Neuronal stem cell (in vitro differentiated cells): ENCODE data around the gene TMEM250.

Experiments used
- DNase-seq: peaks from one replicate; pipeline ENCODE4 v3.0.0-alpha.2; 2013; ENCODE audit warnings: low spot score
- H2AFZ ChIP-seq: one replicate; pipeline ENCODE4 v1.6.1; 2013; ENCODE audit warnings: mild to moderate bottlenecking, low read length, inconsistent platforms
- H2AK5ac ChIP-seq: 2 replicates; pipeline ENCODE4 v1.6.1; 2013; ENCODE audit warnings: low read depth, mild to moderate bottlenecking, inconsistent platforms, low read length, moderate library complexity, mixed read lengths
- H2BK120ac ChIP-seq: 2 replicates; pipeline ENCODE4 v1.6.1; 2013; ENCODE audit warnings: low read depth, mild to moderate bottlenecking, inconsistent platforms, low read length, moderate library complexity, mixed read lengths
- H2BK12ac ChIP-seq: one replicate; pipeline ENCODE4 v1.6.1; 2013; ENCODE audit warnings: low read length, inconsistent platforms
- H2BK15ac ChIP-seq: 2 replicates; pipeline ENCODE4 v1.6.1; 2013; ENCODE audit warnings: mild to moderate bottlenecking, low read length, inconsistent platforms, mixed read lengths
- H2BK5ac ChIP-seq: one replicate; pipeline ENCODE4 v1.6.1; 2013; ENCODE audit warnings: inconsistent platforms, mild to moderate bottlenecking, low read length, moderate library complexity
- H3K14ac ChIP-seq: one replicate; pipeline ENCODE4 v1.6.1; 2013; ENCODE audit warnings: low read length, inconsistent platforms
- H3K18ac ChIP-seq: 2 replicates; pipeline ENCODE4 v1.6.1; 2013; ENCODE audit warnings: low read length, inconsistent platforms
- H3K23ac ChIP-seq: 2 replicates; pipeline ENCODE4 v1.6.1; 2013; ENCODE audit warnings: low read depth, mild to moderate bottlenecking, mixed read lengths, low read length, inconsistent platforms; ENCODE audit not compliant: poor library complexity
- H3K27ac ChIP-seq: replicated peaks from 3 replicates; pipeline ENCODE4 v1.5.1; 2013; ENCODE audit warnings: low read length, inconsistent platforms
- H3K27me3 ChIP-seq, 3 experiments: 2 replicates each; pipeline ENCODE4 v1.6.1; 2013; ENCODE audit warnings: low read length in 3 of 3, mild to moderate bottlenecking in 2 of 3, inconsistent platforms in 1 of 3, low read depth in 1 of 3, mixed read lengths in 1 of 3, moderate library complexity in 1 of 3; ENCODE audit not compliant: control insufficient read depth in 3 of 3, insufficient read depth in 3 of 3
- H3K36me3 ChIP-seq, 2 donors: replicated peaks in 1 of 2; 2 replicates each; pipeline ENCODE4 v1.6.1; 2013; ENCODE audit warnings: low read length in 2 of 2; ENCODE audit not compliant: control insufficient read depth in 2 of 2, insufficient read depth in 2 of 2
- H3K4ac ChIP-seq: 2 replicates; pipeline ENCODE4 v1.6.1; 2013; ENCODE audit warnings: inconsistent platforms, mild to moderate bottlenecking, low read length, moderate library complexity
- H3K4me1 ChIP-seq, 2 donors: 1 replicate in 1 of 2; 2 replicates in 1 of 2; pipeline ENCODE4 v1.6.1; 2013; ENCODE audit warnings: low read length in 2 of 2, low read depth in 1 of 2; ENCODE audit not compliant: control insufficient read depth in 2 of 2, insufficient read depth in 1 of 2
- H3K4me2 ChIP-seq: one replicate; pipeline ENCODE4 v1.6.1; 2013; ENCODE audit warnings: mild to moderate bottlenecking, low read length, inconsistent platforms; ENCODE audit not compliant: insufficient read depth, poor library complexity, severe bottlenecking
- H3K4me3 ChIP-seq, 2 donors: 2 replicates each; pipeline ENCODE4 v1.5.1; 2013; ENCODE audit warnings: low read length in 2 of 2, mild to moderate bottlenecking in 2 of 2, inconsistent platforms in 1 of 2, moderate library complexity in 1 of 2
- H3K79me1 ChIP-seq: one replicate; pipeline ENCODE4 v1.6.1; 2013; ENCODE audit warnings: low read depth, mild to moderate bottlenecking, inconsistent platforms, low read length, moderate library complexity
- H3K9ac ChIP-seq: one replicate; pipeline ENCODE4 v1.6.1; 2013; ENCODE audit warnings: mild to moderate bottlenecking, low read depth, low read length, inconsistent platforms; ENCODE audit not compliant: poor library complexity
- H3K9me3 ChIP-seq, 2 donors: replicated peaks in 1 of 2; 2 replicates each; pipeline versions ENCODE3 to v1.6.1; 2013; ENCODE audit warnings: low read length in 2 of 2, mild to moderate bottlenecking in 2 of 2, inconsistent platforms in 1 of 2, low read depth in 1 of 2, mixed read lengths in 1 of 2, moderate library complexity in 1 of 2; ENCODE audit not compliant: control insufficient read depth in 2 of 2, insufficient read depth in 1 of 2
- H4K8ac ChIP-seq: one replicate; pipeline ENCODE4 v1.6.1; 2013; ENCODE audit warnings: low read depth, mild to moderate bottlenecking, inconsistent platforms, low read length, moderate library complexity
- H4K91ac ChIP-seq: one replicate; pipeline ENCODE4 v1.6.1; 2013; ENCODE audit warnings: low read length, low read depth, mild to moderate bottlenecking, inconsistent platforms; ENCODE audit not compliant: poor library complexity
- WGBS, 2 donors: extraction: QIAGEN DNeasy Blood & Tissue Kit; methylation state at CpG; one replicate each; pipeline ENCODE4 v1.1.7; 2013; ENCODE audit warnings: missing lambda C conversion rate in 2 of 2, mixed read lengths in 1 of 2; ENCODE audit not compliant: insufficient read length in 2 of 2, insufficient replicate concordance in 1 of 2; ENCODE audit errors: extremely low coverage in 2 of 2; 5-methylcytosine and 5-hydroxymethylcytosine counted together

TMEM250 gene

GRCh38 chr9:136127313-136127712, 8.6 kb upstream of the TMEM250 start:
- Histone ChIP-seq H3K23ac (no peak overlapping the region), H3K36me3 (no peaks in the 10 kb centered on the region), H2AK5ac (no peak overlapping the region), H4K8ac (no peak overlapping the region), H3K4me2 (no peak overlapping the region), H3K9ac (no peak overlapping the region), H2BK12ac (no peak overlapping the region), H2BK5ac (no peak overlapping the region), H2AFZ (no peak overlapping the region), H3K27me3 (peaks cover 0 to 74% (median 14%) of the 10 kb centered on the region in 3 experiments), H2BK15ac (no peak overlapping the region), H3K14ac (no peak overlapping the region), H3K4ac (no peak overlapping the region), H4K91ac (no peak overlapping the region), H3K79me1 (peaks cover 4% of the 10 kb centered on the region), H3K4me3 (no peak overlapping the region), H3K18ac (no peak overlapping the region), H2BK120ac (no peak overlapping the region), H3K4me1 (peaks cover 2 to 3% of the 10 kb centered on the region in 2 donors), H3K27ac (no peak overlapping the region), H3K9me3 (no peaks in the 10 kb centered on the region)
- no CpG with 5 or more reads among the region's 18 CpGs for WGBS, 2 donors
- no peak for DNase-seq

- Histone ChIP-seq H2BK15ac (no peak overlapping the region), H2BK120ac (no peak overlapping the region), H3K23ac (no peak overlapping the region), H3K9ac (no peak overlapping the region), H3K36me3 (no peaks in the 10 kb centered on the region), H3K14ac (no peak overlapping the region), H2BK12ac (no peak overlapping the region), H3K27ac (no peak overlapping the region), H4K8ac (no peak overlapping the region), H2BK5ac (no peak overlapping the region), H3K79me1 (peaks cover 3% of the 10 kb centered on the region), H3K4ac (no peak overlapping the region), H3K4me1 (peaks cover 2 to 3% of the 10 kb centered on the region in 2 donors), H3K4me3 (no peak overlapping the region), H3K9me3 (no peaks in the 10 kb centered on the region), H2AK5ac (no peak overlapping the region), H2AFZ (no peak overlapping the region), H3K27me3 (peaks cover 0 to 53% (median 4%) of the 10 kb centered on the region in 3 experiments), H4K91ac (no peak overlapping the region), H3K4me2 (no peak overlapping the region), H3K18ac (no peak overlapping the region)
- DNase-seq = no peak
- WGBS, 2 donors = no CpG with 5 or more reads among the region's 2 CpGs
Observed at GRCh38 chr9:136124976-136125692, 6.5 kb upstream of the TMEM250 start.

DNA sequence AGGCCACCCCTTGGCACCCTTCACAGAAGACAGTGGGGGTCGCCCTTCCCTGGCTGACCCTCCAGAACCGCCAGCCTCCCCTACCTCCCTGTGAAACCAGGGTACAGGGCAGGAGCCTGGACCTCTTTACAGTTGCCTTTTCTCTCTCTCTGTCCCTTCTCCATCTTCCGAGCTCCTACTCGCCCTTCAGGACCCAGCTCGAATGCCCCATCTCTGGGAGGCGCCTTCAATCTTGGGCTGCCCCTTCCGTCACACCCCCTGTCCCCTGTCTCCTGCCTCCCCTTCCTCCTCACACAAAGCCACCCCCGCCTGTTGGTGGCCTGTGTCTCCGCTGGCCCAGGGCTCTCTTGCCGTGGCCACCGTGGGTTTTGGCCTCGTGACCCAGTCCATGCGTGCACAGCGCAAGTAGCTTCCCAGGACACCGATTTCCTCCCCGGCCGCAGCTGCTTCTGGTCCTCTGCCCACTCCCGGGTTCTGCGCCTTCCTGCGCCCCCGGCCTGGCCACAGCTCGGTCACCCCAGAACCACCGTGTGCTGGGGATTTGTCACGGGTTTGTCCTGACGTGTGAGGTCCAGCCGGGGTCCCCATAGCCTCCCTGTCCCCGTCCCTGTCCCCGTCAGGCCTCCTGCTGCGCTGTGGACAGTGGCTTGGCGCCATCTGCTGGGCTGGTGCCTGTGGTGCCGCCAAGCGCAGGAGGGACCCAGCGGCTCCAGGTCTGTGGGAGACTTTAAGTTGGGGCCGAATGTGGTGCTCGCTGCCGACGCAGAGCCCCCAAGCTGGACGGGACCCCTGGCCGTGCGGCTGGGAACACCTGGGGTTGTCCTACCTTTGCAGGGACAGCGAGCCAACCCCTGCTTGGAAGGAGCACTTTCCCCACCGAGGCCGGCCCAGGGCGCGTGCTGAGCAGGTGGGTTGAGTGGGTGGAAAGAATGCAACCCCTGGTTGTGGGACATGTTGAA, 4.0 kb upstream of the TMEM250 start:
- Histone ChIP-seq H4K8ac (peak overlapping the region; percentile 43), H3K4ac (no peak overlapping the region), H3K18ac (peak overlapping the region; percentile 88), H3K4me3 (no peak overlapping the region), H3K79me1 (peaks cover 6% of the 10 kb centered on the region), H2BK15ac (peak overlapping the region; percentile 63), H3K23ac (peak overlapping the region; percentile 37), H3K4me1 (peaks cover 3 to 11% of the 10 kb centered on the region in 2 donors), H2BK5ac (no peak overlapping the region), H3K27ac (no peak overlapping the region), H2AFZ (peak overlapping the region; percentile 51), H3K4me2 (no peak overlapping the region), H3K27me3 (peaks cover 0 to 31% (median 3%) of the 10 kb centered on the region in 3 experiments), H3K9me3 (no peaks in the 10 kb centered on the region), H3K36me3 (no peaks in the 10 kb centered on the region), H3K9ac (peak overlapping the region; percentile 38), H2BK12ac (peak overlapping the region; percentile 26), H3K14ac (peak overlapping the region; percentile 87), H4K91ac (no peak overlapping the region), H2BK120ac (no peak overlapping the region), H2AK5ac (peak overlapping the region; percentile 98)
- no CpG with 5 or more reads among the region's 45 CpGs for WGBS, 2 donors
- DNase-seq = peak; percentile 72

DNA sequence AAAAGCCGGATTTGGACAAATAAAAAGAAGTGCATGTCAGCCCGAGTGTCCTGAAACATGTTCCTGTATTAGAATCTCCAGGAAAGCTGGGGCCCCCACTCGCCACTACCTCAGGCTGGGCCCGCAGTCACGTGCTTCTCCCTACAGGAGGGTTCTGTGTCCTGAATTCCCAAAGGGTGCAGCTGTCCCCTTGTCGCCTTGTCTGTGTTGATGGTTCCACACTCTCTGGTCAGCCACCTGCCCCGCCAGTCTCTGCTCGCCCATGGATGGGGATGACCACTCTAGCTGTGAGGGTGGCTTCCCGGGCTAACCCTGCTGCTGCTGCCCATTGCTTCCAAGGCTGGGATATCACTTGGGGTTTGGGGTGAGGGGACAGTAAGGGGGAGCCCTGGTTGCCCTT, 3.1 kb upstream of the TMEM250 start:
- Histone ChIP-seq H2BK12ac (no peak overlapping the region), H3K4me1 (peaks cover 8 to 15% of the 10 kb centered on the region in 2 donors), H3K27me3 (peaks cover 0 to 22% (median 3%) of the 10 kb centered on the region in 3 experiments), H2AFZ (no peak overlapping the region), H3K27ac (no peak overlapping the region), H2AK5ac (peak overlapping the region; percentile 27), H3K36me3 (no peaks in the 10 kb centered on the region), H2BK120ac (no peak overlapping the region), H4K91ac (no peak overlapping the region), H2BK15ac (no peak overlapping the region), H3K18ac (no peak overlapping the region), H3K4me2 (no peak overlapping the region), H2BK5ac (no peak overlapping the region), H3K79me1 (peaks cover 13% of the 10 kb centered on the region), H4K8ac (no peak overlapping the region), H3K23ac (no peak overlapping the region), H3K9ac (no peak overlapping the region), H3K9me3 (no peaks in the 10 kb centered on the region), H3K14ac (no peak overlapping the region), H3K4ac (no peak overlapping the region), H3K4me3 (no peak overlapping the region)
- WGBS, 2 donors = no CpG with 5 or more reads among the region's 9 CpGs
- DNase-seq = no peak
